ENCODE data around the gene ANKIB1. TPM values are rescaled to one million over a fixed set of nuclear protein-coding genes. Genes with fewer than 3 reads are reported as not detected.

ANKIB1 gene
- total RNA-seq, result 27.8 and 32.5 TPM in 2 replicates

GRCh38 chr7:92245487-92246359 lies at the start of gene ANKIB1, which contains the start of gene KRIT1:
Gene ANKIB1, plus strand, starts transcription at chr7:92245974. Its CDS starts 49,005 bp downstream, at chr7:92294979.
Gene KRIT1, minus strand, starts transcription at chr7:92245914. Its CDS starts 3,779 bp downstream, at chr7:92242135.

GRCh38 chr7:92447345-92448204 lies 201.8 kb downstream of the ANKIB1 start, which contains the start of gene GATAD1:
Gene GATAD1, plus strand, starts transcription at chr7:92447482. Its CDS starts 248 bp downstream, at chr7:92447730.

Other genes starting within 250 kb of the ANKIB1 start
- gene CYP51A1, start 111.5 kb upstream of the ANKIB1 start, total RNA-seq, result 77.7 and 85.5 TPM in 2 replicates
- gene LRRD1, start 66.8 kb upstream of the ANKIB1 start, total RNA-seq, result not detected in 2 replicates
- 32.0 and 43.1 TPM in 2 replicates for gene KRIT1, start 60 bp upstream of the ANKIB1 start, total RNA-seq
- 14.0 and 16.9 TPM in 2 replicates for gene GATAD1, start 201.5 kb downstream of the ANKIB1 start, total RNA-seq
- gene ERVW-1, start 232.0 kb downstream of the ANKIB1 start, total RNA-seq, result not detected in 2 replicates

Measured in dermis lymphatic vessel endothelial cell (primary cell).